SK-N-SH (cell line): ENCODE results near the gene IL15. TPM values are rescaled to one million over a fixed set of nuclear protein-coding genes. Genes with fewer than 3 reads are reported as not detected.

Experiments used
- CTCF ChIA-PET: fragments of 300-600, 350-600 bp; formaldehyde crosslinking; extraction: SDS; loops from one replicate; lab custom pipeline; 2021; lab: Yijun Ruan, JAX
- POLR2A ChIA-PET: fragments of 350-600 bp; sonication (Branson Sonifier 250); formaldehyde crosslinking; extraction: SDS; loops from one replicate; lab custom pipeline; 2020; ENCODE audit warnings: antibody characterized with exemption, inconsistent platforms; lab: Yijun Ruan, JAX
- DNase-seq: peaks from one replicate; pipeline ENCODE4 v3.0.0; 2012
- H2AFZ ChIP-seq: fragments of 200-600 bp; sonication (generic); 2 replicates; pipeline ENCODE4 v1.8.1; 2016; ENCODE audit warnings: antibody characterized with exemption, mild to moderate bottlenecking, low read depth
- H3F3A ChIP-seq: fragments of 200-600 bp; sonication (generic); replicated peaks from 2 replicates; pipeline ENCODE3; 2016; ENCODE audit warnings: antibody characterized with exemption, mild to moderate bottlenecking; ENCODE audit not compliant: insufficient read depth
- H3K27ac ChIP-seq, 2 experiments: fragments of 200-500 bp in 1 of 2; fragments of 200-600 bp in 1 of 2; sonication (Bioruptor generic) in 1 of 2; sonication (generic), shearing (Covaris generic) in 1 of 2; 2 replicates each; pipeline versions ENCODE4 v1.5.1 to v1.6.1; 2014 to 2016; ENCODE audit warnings: low read depth in 2 of 2, inconsistent platforms in 1 of 2, low read length in 1 of 2, mild to moderate bottlenecking in 1 of 2, mixed read lengths in 1 of 2
- H3K27me3 ChIP-seq: fragments of 200-600 bp; sonication (generic), shearing (Covaris generic); 2 replicates; pipeline ENCODE4 v1.6.1; 2016; ENCODE audit warnings: mixed run types; ENCODE audit not compliant: insufficient read depth
- H3K36me3 ChIP-seq, 2 experiments: fragments of 200-500 bp in 1 of 2; fragments of 200-600 bp in 1 of 2; sonication (Bioruptor generic) in 1 of 2; sonication (generic) in 1 of 2; replicated peaks in 1 of 2; 2 replicates each; pipeline versions ENCODE3 to v1.5.1; 2014 to 2016; ENCODE audit warnings: low read length in 1 of 2, mild to moderate bottlenecking in 1 of 2; ENCODE audit not compliant: insufficient read depth in 2 of 2, control insufficient read depth in 1 of 2
- H3K4me1 ChIP-seq, 2 experiments: fragments of 200-500 bp in 1 of 2; fragments of 200-600 bp in 1 of 2; sonication (Bioruptor generic) in 1 of 2; sonication (generic), shearing (Covaris generic) in 1 of 2; 2 replicates each; pipeline versions ENCODE4 v1.5.1 to v1.6.1; 2014 to 2016; ENCODE audit warnings: low read depth in 1 of 2, low read length in 1 of 2, mixed run types in 1 of 2; ENCODE audit not compliant: insufficient read depth in 2 of 2, control insufficient read depth in 1 of 2
- H3K4me2 ChIP-seq: fragments of 200-600 bp; sonication (generic), shearing (Covaris generic); 2 replicates; pipeline ENCODE4 v1.6.1; 2017; ENCODE audit warnings: mixed run types
- H3K4me3 ChIP-seq, 2 experiments: fragments of 200-500 bp in 1 of 2; fragments of 200-600 bp in 1 of 2; sonication (Bioruptor generic) in 1 of 2; sonication (generic), shearing (Covaris generic) in 1 of 2; 2 replicates each; pipeline versions ENCODE4 v1.5.1 to v1.8.1; 2014 to 2016; ENCODE audit warnings: low read depth in 2 of 2, inconsistent platforms in 1 of 2, low read length in 1 of 2, mild to moderate bottlenecking in 1 of 2, mixed read lengths in 1 of 2, moderate library complexity in 1 of 2
- H3K79me2 ChIP-seq: fragments of 200-600 bp; sonication (generic); 2 replicates; pipeline ENCODE4 v1.8.1; 2017; ENCODE audit warnings: mild to moderate bottlenecking; ENCODE audit not compliant: insufficient read depth
- H3K9ac ChIP-seq: fragments of 200-600 bp; sonication (generic); 2 replicates; pipeline ENCODE4 v1.6.1; 2017; ENCODE audit warnings: mixed run types
- H3K9me2 ChIP-seq: fragments of 200-600 bp; sonication (generic); 2 replicates; pipeline ENCODE4 v1.6.1; 2017; ENCODE audit warnings: mixed run types
- H3K9me3 ChIP-seq: fragments of 200-600 bp; sonication (generic); 2 replicates; pipeline ENCODE4 v1.6.1; 2017; ENCODE audit warnings: mixed run types, mild to moderate bottlenecking, moderate library complexity
- H4K20me1 ChIP-seq: fragments of 200-600 bp; sonication (generic); 2 replicates; pipeline ENCODE4 v1.6.1; 2017; ENCODE audit warnings: mild to moderate bottlenecking, mixed run types; ENCODE audit not compliant: insufficient read depth
- CHD2 ChIP-seq: fragments of 150-350 bp; IDR thresholded peaks from 2 replicates; pipeline ENCODE4 v1.6.1; 2018; ENCODE audit warnings: low read length; ENCODE audit not compliant: partially characterized antibody
- GABPA ChIP-seq: IDR thresholded peaks from 2 replicates; pipeline ENCODE4 v1.4.0; 2012; ENCODE audit warnings: low read depth, mild to moderate bottlenecking
- GATA2 ChIP-seq: sonication (generic); formaldehyde crosslinking; IDR thresholded peaks from 2 replicates; pipeline ENCODE4 v1.5.0; 2020; ENCODE audit warnings: mild to moderate bottlenecking, missing genetic modification reagents
- MXI1 ChIP-seq: IDR thresholded peaks from 2 replicates; pipeline ENCODE4 v1.6.1; 2012; ENCODE audit warnings: mild to moderate bottlenecking, low read depth, low read length, improper control_type of control experiment
- NRF1 ChIP-seq: IDR thresholded peaks from 2 replicates; pipeline ENCODE4 v1.6.1; 2012; ENCODE audit warnings: low read depth, mild to moderate bottlenecking, low read length
- RAD21 ChIP-seq: IDR thresholded peaks from 2 replicates; pipeline ENCODE4 v1.6.1; 2012; ENCODE audit warnings: mild to moderate bottlenecking, low read length
- RCOR1 ChIP-seq: fragments of 150-350 bp; IDR thresholded peaks from 2 replicates; pipeline ENCODE4 v1.6.1; 2017; ENCODE audit warnings: antibody characterized with exemption, low read length
- RFX5 ChIP-seq: IDR thresholded peaks from 2 replicates; pipeline ENCODE4 v1.6.1; 2012; ENCODE audit warnings: mild to moderate bottlenecking, improper control_type of control experiment, low read length
- RXRA ChIP-seq: IDR thresholded peaks from 2 replicates; pipeline ENCODE4 v1.4.0; 2012; ENCODE audit warnings: low read depth, mild to moderate bottlenecking, borderline replicate concordance
- SIN3A ChIP-seq: IDR thresholded peaks from 2 replicates; pipeline ENCODE4 v1.6.1; 2012; ENCODE audit warnings: low read depth, mild to moderate bottlenecking, low read length, moderate library complexity, borderline replicate concordance
- YY1 ChIP-seq: IDR thresholded peaks from 2 replicates; pipeline ENCODE4 v1.4.0; 2012; ENCODE audit warnings: low read depth, mild to moderate bottlenecking
- WGBS: methylation state at CpG from one replicate; pipeline ENCODE4 v1.1.6; 2017; ENCODE audit warnings: low lambda C conversion rate; 5-methylcytosine and 5-hydroxymethylcytosine counted together
- polyA plus RNA-seq, 3 experiments: library from polyadenylated mRNA; depleted of rRNA; stranded (reverse); fragments of >200 nt; gene quantifications; 2 replicates each; pipeline ENCODE4 v1.2.3, GENCODE V29; 2012
- TF ChIP-seq, protein P1 (sequence below): fragments of 200-600 bp; sonication (generic); IDR thresholded peaks from 2 replicates; pipeline ENCODE4 v1.6.1; 2017; ENCODE audit warnings: antibody characterized with exemption, mild to moderate bottlenecking, moderate library complexity

Gene IL15
- polyA plus RNA-seq, 1 of the 3 experiments (the other 2 are of a cell fraction): 3.7 TPM

DNA sequence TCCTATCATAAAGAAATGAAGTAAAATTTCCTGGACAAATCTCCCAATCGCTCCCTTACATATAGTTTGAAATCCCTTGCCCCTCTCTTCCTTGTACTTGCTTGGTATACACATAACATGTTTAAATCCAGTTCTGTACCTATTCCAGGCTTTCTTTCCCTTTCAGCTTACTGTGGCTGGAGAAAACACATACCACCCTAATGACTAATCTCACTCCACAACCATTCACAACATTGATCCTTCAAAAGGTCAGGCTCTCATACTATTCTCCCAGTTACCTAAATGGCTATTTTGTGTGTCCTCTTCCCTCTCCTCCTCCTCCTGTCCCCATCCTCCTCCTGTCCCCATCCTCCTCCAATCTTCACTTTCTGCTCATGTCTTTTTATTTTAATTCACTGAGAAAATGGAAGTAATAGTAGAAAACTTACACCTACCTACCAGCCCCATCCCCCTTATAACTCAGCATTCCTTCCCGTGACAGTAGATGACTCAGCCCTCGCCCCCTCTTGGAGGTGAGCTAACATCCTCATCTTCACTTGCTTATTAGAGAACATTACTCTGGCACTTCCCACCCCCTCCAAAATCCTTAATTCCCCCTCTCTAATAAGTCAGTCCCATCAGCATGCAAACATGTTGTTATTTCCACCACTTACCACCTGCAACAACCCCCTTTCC is 77.5 kb downstream of the IL15 start (continued):
- TF ChIP-seq, protein P1, sequence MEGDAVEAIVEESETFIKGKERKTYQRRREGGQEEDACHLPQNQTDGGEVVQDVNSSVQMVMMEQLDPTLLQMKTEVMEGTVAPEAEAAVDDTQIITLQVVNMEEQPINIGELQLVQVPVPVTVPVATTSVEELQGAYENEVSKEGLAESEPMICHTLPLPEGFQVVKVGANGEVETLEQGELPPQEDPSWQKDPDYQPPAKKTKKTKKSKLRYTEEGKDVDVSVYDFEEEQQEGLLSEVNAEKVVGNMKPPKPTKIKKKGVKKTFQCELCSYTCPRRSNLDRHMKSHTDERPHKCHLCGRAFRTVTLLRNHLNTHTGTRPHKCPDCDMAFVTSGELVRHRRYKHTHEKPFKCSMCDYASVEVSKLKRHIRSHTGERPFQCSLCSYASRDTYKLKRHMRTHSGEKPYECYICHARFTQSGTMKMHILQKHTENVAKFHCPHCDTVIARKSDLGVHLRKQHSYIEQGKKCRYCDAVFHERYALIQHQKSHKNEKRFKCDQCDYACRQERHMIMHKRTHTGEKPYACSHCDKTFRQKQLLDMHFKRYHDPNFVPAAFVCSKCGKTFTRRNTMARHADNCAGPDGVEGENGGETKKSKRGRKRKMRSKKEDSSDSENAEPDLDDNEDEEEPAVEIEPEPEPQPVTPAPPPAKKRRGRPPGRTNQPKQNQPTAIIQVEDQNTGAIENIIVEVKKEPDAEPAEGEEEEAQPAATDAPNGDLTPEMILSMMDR: no peak

DNA sequence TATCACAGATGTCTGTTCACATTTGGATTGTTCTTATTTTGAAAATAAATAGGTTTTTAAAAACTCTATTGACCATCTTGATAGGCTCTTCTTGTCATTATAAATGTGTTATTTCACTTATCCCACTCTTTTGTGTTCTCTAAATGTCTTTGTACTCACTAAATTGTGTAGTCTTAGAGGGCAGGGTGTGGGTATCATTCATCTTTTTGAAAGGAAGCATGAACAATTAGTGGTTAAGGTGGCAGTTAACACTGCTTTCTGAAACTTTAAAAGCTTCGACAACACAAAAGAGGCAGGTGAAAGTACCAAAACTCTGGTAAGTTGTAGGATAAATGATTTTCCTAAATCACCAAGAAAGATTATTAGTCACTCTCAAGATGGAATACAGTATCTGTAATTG is 83.2 kb downstream of the IL15 start:
- Histone ChIP-seq H3K79me2 (no peaks in the 10 kb centered on the region), H3K4me2 (no peak overlapping the region), H3K4me3 (no peak overlapping the region), H3K27me3 (no peaks in the 10 kb centered on the region), H3K9me3 (no peaks in the 10 kb centered on the region), H3F3A (peaks cover 5% of the 10 kb centered on the region), H3K9ac (no peak overlapping the region), H4K20me1 (no peaks in the 10 kb centered on the region), H3K36me3 (peaks cover 0 to 4% of the 10 kb centered on the region in 2 experiments), H3K27ac (no peak overlapping the region), H2AFZ (no peak overlapping the region), H3K9me2 (no peaks in the 10 kb centered on the region), H3K4me1 (no peaks in the 10 kb centered on the region)
- no peak for DNase-seq
- POLR2A ChIA-PET: no interaction called here
- WGBS: 100% methylated on average over 1 of the region's 1 CpG
- TF ChIP-seq, protein P1: no peak
- no peak for TF ChIP-seq YY1
- TF ChIP-seq MXI1: no peak
- TF ChIP-seq GABPA: no peak
- TF ChIP-seq GATA2 (CRISPR knock-in tag): no peak
- TF ChIP-seq RCOR1: no peak
- no peak for TF ChIP-seq RXRA
- TF ChIP-seq RFX5: no peak
- TF ChIP-seq CHD2: no peak
- CTCF ChIA-PET: interaction anchor here (1.0 kb wide), 1 partner anchor 561 kb away, joined by 3 read pairs; no protein-coding TSS in a partner anchor

DNA sequence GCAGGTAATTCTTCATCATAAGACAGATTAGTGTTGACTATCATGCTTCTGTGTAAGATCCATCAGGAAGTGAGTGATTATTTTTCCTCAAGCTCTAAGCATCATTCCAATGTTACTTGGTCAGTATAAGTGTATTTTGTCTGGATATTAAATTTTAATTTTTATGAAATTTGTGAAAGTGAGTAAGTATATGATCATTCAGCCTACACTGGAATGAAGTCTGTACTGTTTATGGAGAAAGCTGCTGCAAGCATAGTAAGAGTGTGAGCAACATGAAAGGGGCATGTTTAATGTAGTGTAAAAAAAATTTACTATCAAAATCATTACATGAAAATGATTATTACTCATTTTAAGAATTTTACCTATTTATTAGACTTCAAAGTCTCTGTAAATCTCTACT is 84.8 kb downstream of the IL15 start:
- no peak overlapping the region for H3K27ac ChIP-seq
- peaks cover 0 to 4% of the 10 kb centered on the region in 2 experiments for H3K36me3 ChIP-seq
- H3F3A ChIP-seq: peaks cover 5% of the 10 kb centered on the region
- ChIA-PET POLR2A (no interaction called here), CTCF (interaction anchor here (1.5 kb wide), 1 partner anchor 375 kb away, joined by 5 read pairs; no protein-coding TSS in a partner anchor)
- no peak overlapping the region for H3K4me2 ChIP-seq
- H3K9me3 ChIP-seq: no peaks in the 10 kb centered on the region
- no peak for DNase-seq
- H3K79me2 ChIP-seq: no peaks in the 10 kb centered on the region
- no peak overlapping the region for H3K4me3 ChIP-seq
- H2AFZ ChIP-seq: no peak overlapping the region
- H4K20me1 ChIP-seq: no peaks in the 10 kb centered on the region
- no peaks in the 10 kb centered on the region for H3K27me3 ChIP-seq
- H3K4me1 ChIP-seq: no peaks in the 10 kb centered on the region
- H3K9me2 ChIP-seq: no peaks in the 10 kb centered on the region
- no peak overlapping the region for H3K9ac ChIP-seq
- TF ChIP-seq GABPA: no peak
- no peak for TF ChIP-seq NRF1
- TF ChIP-seq RXRA: no peak
- TF ChIP-seq SIN3A: no peak
- TF ChIP-seq RAD21: no peak
